HL-60 (cell line): Measurements from ENCODE around the gene PPEF2.
A peak's percentile ranks its signal among the peaks of the same experiment; 100 is the strongest.
"Not testable (repeated sequence)": the region's sequence is repeated elsewhere in the genome, so short reads cannot be mapped to it uniquely, and the experiment has no call there.

Source experiments
- DNase-seq, 2 experiments: peaks; one replicate each; pipeline ENCODE4 v3.0.0-alpha.2; 2010 to 2020; ENCODE audit warnings: low read depth in 1 of 2, low spot score in 1 of 2
- H3K27ac ChIP-seq: fragments of 250-450 bp; sonication (Bioruptor Pico); replicated peaks from 2 replicates; pipeline ENCODE4 v1.5.1; 2020; ENCODE audit warnings: mild to moderate bottlenecking, moderate library complexity
- H3K27me3 ChIP-seq: fragments of 250-450 bp; sonication (Bioruptor Pico); 2 replicates; pipeline ENCODE4 v1.5.1; 2021; ENCODE audit warnings: mild to moderate bottlenecking, moderate library complexity; ENCODE audit not compliant: insufficient read depth, poor library complexity, severe bottlenecking
- H3K4me3 ChIP-seq: replicated peaks from 2 replicates; pipeline ENCODE4 v1.5.1; 2011; ENCODE audit warnings: mild to moderate bottlenecking, control low read depth, low read length; ENCODE audit not compliant: insufficient read depth
- GABPA ChIP-seq: IDR thresholded peaks from 2 replicates; pipeline ENCODE4 v1.6.1; 2012; ENCODE audit warnings: low read depth
- POLR2AphosphoS5 ChIP-seq: IDR thresholded peaks from 2 replicates; pipeline ENCODE4 v1.6.1; 2012; ENCODE audit warnings: low read depth
- SPI1 ChIP-seq: IDR thresholded peaks from 2 replicates; pipeline ENCODE4 v1.6.1; 2012; ENCODE audit warnings: low read depth, mild to moderate bottlenecking, borderline replicate concordance
- TF ChIP-seq, protein P1 (sequence below): IDR thresholded peaks from 2 replicates; pipeline ENCODE4 v1.6.1; 2012; ENCODE audit warnings: low read depth; ENCODE audit not compliant: insufficient replicate concordance
- TF ChIP-seq, protein P2 (sequence below): IDR thresholded peaks from one replicate; pipeline ENCODE4 v1.5.1; 2011; ENCODE audit warnings: low read length, control low read depth, inconsistent platforms; ENCODE audit not compliant: insufficient read depth

Gene PPEF2

DNA sequence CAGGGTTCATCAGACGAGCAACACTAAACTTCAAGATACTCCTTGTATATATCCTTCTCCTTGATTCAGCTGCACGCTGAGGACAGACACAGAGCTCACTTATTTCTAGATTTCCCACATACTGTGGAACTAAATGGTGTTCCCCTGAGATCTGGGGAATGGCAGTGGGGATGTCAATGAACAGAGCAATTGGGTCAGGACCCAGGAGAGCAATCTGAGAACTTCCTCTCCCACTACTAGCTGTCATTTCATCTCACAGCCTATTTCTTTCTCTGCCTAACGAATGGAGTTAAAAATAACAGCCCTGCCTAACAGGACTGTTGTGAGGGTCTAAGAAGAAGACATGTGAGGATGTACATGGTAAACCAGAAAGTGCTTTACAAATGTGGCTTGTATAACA lies 27.9 kb upstream of the PPEF2 start:
- no peak for DNase-seq
- TF ChIP-seq, protein P1, sequence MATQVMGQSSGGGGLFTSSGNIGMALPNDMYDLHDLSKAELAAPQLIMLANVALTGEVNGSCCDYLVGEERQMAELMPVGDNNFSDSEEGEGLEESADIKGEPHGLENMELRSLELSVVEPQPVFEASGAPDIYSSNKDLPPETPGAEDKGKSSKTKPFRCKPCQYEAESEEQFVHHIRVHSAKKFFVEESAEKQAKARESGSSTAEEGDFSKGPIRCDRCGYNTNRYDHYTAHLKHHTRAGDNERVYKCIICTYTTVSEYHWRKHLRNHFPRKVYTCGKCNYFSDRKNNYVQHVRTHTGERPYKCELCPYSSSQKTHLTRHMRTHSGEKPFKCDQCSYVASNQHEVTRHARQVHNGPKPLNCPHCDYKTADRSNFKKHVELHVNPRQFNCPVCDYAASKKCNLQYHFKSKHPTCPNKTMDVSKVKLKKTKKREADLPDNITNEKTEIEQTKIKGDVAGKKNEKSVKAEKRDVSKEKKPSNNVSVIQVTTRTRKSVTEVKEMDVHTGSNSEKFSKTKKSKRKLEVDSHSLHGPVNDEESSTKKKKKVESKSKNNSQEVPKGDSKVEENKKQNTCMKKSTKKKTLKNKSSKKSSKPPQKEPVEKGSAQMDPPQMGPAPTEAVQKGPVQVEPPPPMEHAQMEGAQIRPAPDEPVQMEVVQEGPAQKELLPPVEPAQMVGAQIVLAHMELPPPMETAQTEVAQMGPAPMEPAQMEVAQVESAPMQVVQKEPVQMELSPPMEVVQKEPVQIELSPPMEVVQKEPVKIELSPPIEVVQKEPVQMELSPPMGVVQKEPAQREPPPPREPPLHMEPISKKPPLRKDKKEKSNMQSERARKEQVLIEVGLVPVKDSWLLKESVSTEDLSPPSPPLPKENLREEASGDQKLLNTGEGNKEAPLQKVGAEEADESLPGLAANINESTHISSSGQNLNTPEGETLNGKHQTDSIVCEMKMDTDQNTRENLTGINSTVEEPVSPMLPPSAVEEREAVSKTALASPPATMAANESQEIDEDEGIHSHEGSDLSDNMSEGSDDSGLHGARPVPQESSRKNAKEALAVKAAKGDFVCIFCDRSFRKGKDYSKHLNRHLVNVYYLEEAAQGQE, result peak; percentile 53
- TF ChIP-seq, protein P2, sequence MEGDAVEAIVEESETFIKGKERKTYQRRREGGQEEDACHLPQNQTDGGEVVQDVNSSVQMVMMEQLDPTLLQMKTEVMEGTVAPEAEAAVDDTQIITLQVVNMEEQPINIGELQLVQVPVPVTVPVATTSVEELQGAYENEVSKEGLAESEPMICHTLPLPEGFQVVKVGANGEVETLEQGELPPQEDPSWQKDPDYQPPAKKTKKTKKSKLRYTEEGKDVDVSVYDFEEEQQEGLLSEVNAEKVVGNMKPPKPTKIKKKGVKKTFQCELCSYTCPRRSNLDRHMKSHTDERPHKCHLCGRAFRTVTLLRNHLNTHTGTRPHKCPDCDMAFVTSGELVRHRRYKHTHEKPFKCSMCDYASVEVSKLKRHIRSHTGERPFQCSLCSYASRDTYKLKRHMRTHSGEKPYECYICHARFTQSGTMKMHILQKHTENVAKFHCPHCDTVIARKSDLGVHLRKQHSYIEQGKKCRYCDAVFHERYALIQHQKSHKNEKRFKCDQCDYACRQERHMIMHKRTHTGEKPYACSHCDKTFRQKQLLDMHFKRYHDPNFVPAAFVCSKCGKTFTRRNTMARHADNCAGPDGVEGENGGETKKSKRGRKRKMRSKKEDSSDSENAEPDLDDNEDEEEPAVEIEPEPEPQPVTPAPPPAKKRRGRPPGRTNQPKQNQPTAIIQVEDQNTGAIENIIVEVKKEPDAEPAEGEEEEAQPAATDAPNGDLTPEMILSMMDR, result no peak
- Histone ChIP-seq H3K4me3 (no peak overlapping the region), H3K27ac (no peak overlapping the region), H3K27me3 (no peaks in the 10 kb centered on the region)

- H3K27ac ChIP-seq, DNase-seq, H3K27me3 ChIP-seq, H3K4me3 ChIP-seq: not testable (repeated sequence)
Measured at GRCh38 chr4:75924916-75925315, 22.7 kb upstream of the PPEF2 start.

DNA sequence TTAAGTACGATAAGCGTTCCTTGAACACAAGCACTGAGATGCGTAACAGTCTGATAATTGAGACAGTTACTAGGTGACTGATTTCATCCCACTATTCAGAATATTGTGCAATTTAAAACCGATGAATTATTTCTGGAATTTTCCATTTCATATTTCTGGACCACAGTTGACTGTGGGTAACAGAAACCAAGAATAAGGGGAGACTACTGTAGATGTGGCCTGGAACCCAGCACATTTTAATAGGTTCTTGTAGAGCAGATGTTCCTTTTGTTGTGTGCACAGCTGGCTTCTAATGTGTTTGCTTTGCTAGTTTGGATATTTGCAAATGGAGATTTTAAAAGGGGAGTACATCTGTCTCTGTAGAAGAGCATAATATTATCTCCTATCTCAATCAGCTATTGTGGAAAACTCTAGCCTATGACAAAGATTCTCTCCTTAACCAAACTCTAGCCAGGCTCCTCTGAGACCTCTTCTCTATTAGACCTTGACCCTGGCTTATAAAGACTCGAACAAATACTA lies 22.1 kb upstream of the PPEF2 start:
- TF ChIP-seq SPI1, result no peak
- no peak for TF ChIP-seq POLR2AphosphoS5
- DNase-seq, result no peak
- H3K27me3 ChIP-seq, result no peaks in the 10 kb centered on the region
- no peak overlapping the region for H3K27ac ChIP-seq
- no peak overlapping the region for H3K4me3 ChIP-seq

DNA sequence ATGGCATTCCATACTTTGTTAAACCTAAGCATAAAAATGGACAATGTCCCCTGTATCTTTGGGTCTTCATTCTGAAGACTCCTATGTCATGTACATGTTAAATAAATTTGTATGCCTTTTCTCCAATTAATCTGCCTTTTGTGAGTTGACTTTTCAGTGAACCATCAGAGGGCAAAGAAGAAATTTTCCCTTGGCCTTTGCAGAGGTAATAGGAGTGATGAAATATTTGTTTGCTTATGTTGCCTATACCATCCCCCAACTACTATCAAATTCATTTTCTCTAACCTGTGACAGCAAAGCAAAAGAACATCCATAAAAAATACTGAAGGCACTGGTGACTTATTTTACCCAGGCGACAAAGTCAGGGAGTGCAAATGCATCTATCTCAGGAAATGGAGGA lies 20.3 kb upstream of the PPEF2 start:
- TF ChIP-seq, protein P2, result no peak
- TF ChIP-seq, protein P1, result no peak
- TF ChIP-seq SPI1 (no peak), POLR2AphosphoS5 (no peak), GABPA (no peak)
- no peak for DNase-seq
- no peak overlapping the region for H3K4me3 ChIP-seq
- H3K27ac ChIP-seq, result no peak overlapping the region
- H3K27me3 ChIP-seq, result no peaks in the 10 kb centered on the region

DNA sequence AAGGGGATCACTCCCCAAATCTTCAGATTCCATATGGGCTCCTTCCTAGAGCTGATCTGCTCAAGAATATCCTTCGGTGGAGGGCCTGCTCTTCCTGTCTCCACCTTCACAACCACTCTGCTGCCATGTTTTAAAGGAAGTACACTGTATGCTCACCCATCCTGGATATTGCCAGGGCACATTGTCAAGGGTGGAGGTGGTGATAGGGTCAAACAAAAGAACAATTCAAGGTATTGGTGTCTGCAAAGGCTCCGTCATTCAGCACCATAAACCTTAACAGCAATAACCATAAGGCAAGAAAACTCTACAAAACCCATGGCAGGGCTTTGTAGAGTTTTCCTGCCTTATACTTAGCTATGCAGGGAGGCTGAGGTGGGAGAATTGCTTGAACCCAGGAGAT lies 19.7 kb upstream of the PPEF2 start:
- Histone ChIP-seq H3K27ac (no peak overlapping the region), H3K4me3 (no peak overlapping the region), H3K27me3 (no peaks in the 10 kb centered on the region)
- TF ChIP-seq SPI1 (no peak), GABPA (no peak), POLR2AphosphoS5 (no peak)
- TF ChIP-seq, protein P1, result no peak
- TF ChIP-seq, protein P2, result no peak
- no peak for DNase-seq
